Spleen (tissue), 13 donors: ENCODE data around the gene SMARCC2. TPM values are rescaled to one million over a fixed set of nuclear protein-coding genes. Genes with fewer than 3 reads are reported as not detected.
A peak's percentile ranks its signal among the peaks of the same experiment; 100 is the strongest.

Source experiments
- DNase-seq: peaks from one replicate; pipeline ENCODE4 v3.0.0-alpha.2; 2020
- H3K27ac ChIP-seq, 8 donors: fragments of 200-600 bp; sonication (generic) in 7 of 8; 1 replicate in 4 of 8; 2 replicates in 4 of 8; pipeline versions ENCODE4 v1.5.0 to v1.8.0; 2016 to 2021; ENCODE audit warnings: inconsistent platforms in 4 of 8, mild to moderate bottlenecking in 4 of 8, moderate library complexity in 1 of 8
- H3K27me3 ChIP-seq, 7 donors: fragments of 200-600 bp; sonication (generic) in 6 of 7; replicated peaks in 1 of 7; 1 replicate in 4 of 7; 2 replicates in 3 of 7; pipeline versions ENCODE4 v1.5.0 to v1.8.0; 2016 to 2021; ENCODE audit warnings: inconsistent platforms in 3 of 7, mild to moderate bottlenecking in 1 of 7
- H3K36me3 ChIP-seq, 6 donors: fragments of 200-600 bp; sonication (generic) in 5 of 6; 1 replicate in 4 of 6; 2 replicates in 2 of 6; pipeline versions ENCODE4 v1.5.0 to v1.8.0; 2016 to 2021; ENCODE audit warnings: inconsistent platforms in 2 of 6
- H3K4me1 ChIP-seq, 6 donors: fragments of 200-600 bp; sonication (generic) in 5 of 6; 1 replicate in 3 of 6; 2 replicates in 3 of 6; pipeline versions ENCODE4 v1.5.0 to v1.8.0; 2016 to 2021; ENCODE audit warnings: inconsistent platforms in 3 of 6
- H3K4me3 ChIP-seq, 8 donors: fragments of 200-600 bp; sonication (generic) in 7 of 8; 1 replicate in 4 of 8; 2 replicates in 4 of 8; pipeline versions ENCODE4 v1.5.0 to v1.8.0; 2016 to 2021; ENCODE audit warnings: inconsistent platforms in 4 of 8, mild to moderate bottlenecking in 4 of 8, moderate library complexity in 2 of 8
- H3K9me3 ChIP-seq, 8 donors: fragments of 200-600 bp; sonication (generic) in 7 of 8; 1 replicate in 4 of 8; 2 replicates in 4 of 8; pipeline versions ENCODE4 v1.5.0 to v1.8.0; 2016 to 2021; ENCODE audit warnings: inconsistent platforms in 4 of 8
- POLR2A ChIP-seq, 3 donors: fragments of 450-650 bp; IDR thresholded peaks; one replicate each; pipeline ENCODE4 v1.5.1; 2017; ENCODE audit warnings: antibody characterized with exemption in 3 of 3, mild to moderate bottlenecking in 1 of 3
- POLR2AphosphoS5 ChIP-seq, 3 donors: sonication (generic); formaldehyde crosslinking; IDR thresholded peaks; one replicate each; pipeline ENCODE4 v1.5.1; 2017; ENCODE audit warnings: antibody characterized with exemption in 3 of 3
- WGBS, 5 donors: extraction: QIAGEN DNeasy Blood & Tissue Kit in 3 of 5; methylation state at CpG; one replicate each; pipeline versions ENCODE4 v1.1.5 to v1.1.7; 2013 to 2018; 5-methylcytosine and 5-hydroxymethylcytosine counted together
- intact Hi-C: fragments of 100-400 bp; cut with DNase I; formaldehyde crosslinking; loops from one replicate; pipeline ENCODE4 v1.15.0; 2023; ENCODE audit warnings: low total_unique reads
- long read RNA-seq, 2 donors: transcript quantifications; one replicate each; lab custom pipeline, GENCODE V29; 2026
- polyA plus RNA-seq, 3 donors: library from polyadenylated mRNA; stranded (reverse); fragments of 200-250 nt; gene quantifications; one replicate each; pipeline ENCODE4 v1.2.1, GENCODE V29; 2013
- total RNA-seq, 7 donors: library from RNA; depleted of rRNA in 3 of 7; stranded (reverse); fragments of >200 nt in 3 of 7; fragmentation: NEBNext Ultra II Directional in 4 of 7; extraction: Animal tissue kit (Norgen Biotek cat#: 25700) in 4 of 7; gene quantifications; one replicate each; pipeline versions ENCODE4 v1.1.0 to v1.2.1, GENCODE V29; 2016 to 2021
- TF ChIP-seq, protein P1 (sequence below), 11 experiments: fragments of 200-600 bp in 7 of 11; fragments of 450-650 bp in 4 of 11; sonication (generic) in 4 of 11; IDR thresholded peaks in 8 of 11; conservative IDR thresholded peaks in 3 of 11; 1 replicate in 7 of 11; 2 replicates in 4 of 11; pipeline versions ENCODE4 v1.4.0 to v1.8.0; 2016 to 2021; ENCODE audit warnings: antibody characterized with exemption in 11 of 11, inconsistent platforms in 4 of 11, mild to moderate bottlenecking in 1 of 11
- donor health status: healthy with polysubstance abuse.
- donor health status: DM: no; HTN: no; CAD: no; lungs with moderate emphysema.
- donor health status: DM: no; HTN: no; CAD: no.
- donor health status: Bipolar disorder and iron deficiency.
- donor health status: healthy.
- donor health status: DM: no; HTN: no; CAD: no.
- donor health status: DM: yes; HTN: yes; CAD: no.

The SMARCC2 gene
- total RNA-seq (100 to 1,000 TPM in 4 of 7 donors, 10 to 100 TPM in 3; 73.7 to 121 (median 101) TPM), polyA plus RNA-seq (10 to 100 TPM in 1 of 3 donors, 1 to 10 TPM in 2; 8.5 to 24.7 (median 9.4) TPM)
- long read RNA-seq, donor 1, partial matches to known transcripts, result 5 of 5 reads
- long read RNA-seq, donor 1, other reads (novel, unspliced or antisense), result 0 of 5 reads
- long read RNA-seq, donor 2, full-length matches to known transcripts, result 2 of 7 reads
- long read RNA-seq, donor 2, partial matches to known transcripts, result 5 of 7 reads
- long read RNA-seq, donor 2, other reads (novel, unspliced or antisense), result 0 of 7 reads

DNA sequence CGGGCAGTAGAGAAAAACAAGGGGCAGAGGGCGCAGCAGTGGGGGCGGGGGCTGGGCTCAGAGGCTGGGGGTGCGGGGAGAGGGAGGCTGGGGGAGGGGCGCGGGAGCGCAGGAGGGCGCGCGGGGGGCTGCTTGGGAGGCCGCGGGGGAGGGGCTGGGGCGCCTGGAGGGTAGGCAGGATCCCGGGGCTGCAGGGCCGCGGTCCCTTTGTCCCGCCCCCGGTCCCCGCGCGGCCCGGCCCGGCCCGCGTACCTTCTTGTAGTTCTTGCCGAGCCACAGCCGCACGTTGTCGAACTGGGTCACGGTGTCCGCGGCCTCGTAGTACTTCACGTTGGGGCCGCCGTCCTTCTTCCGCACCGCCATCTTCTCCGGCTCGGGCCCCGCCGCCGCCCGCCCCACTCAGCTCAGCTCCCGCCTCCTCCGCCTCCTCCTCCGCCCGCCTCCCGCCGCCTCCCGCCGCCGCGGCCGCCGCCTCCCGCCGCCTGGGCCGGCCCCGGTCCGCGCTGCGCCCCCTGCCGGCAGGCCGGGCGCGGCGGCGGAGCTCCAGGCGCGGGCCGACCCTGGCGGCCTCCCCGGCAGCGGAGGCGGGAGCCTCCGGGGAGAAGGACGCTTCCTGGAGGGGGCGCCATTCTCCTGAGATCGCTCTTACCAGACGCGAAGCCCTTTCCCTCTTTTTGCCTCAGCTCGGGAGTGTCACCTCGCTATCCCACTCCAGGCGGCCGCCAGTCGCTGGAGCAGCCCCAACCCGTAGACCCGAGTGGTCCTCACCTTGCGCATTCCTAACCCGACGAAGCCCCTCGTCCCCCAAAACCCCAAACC lies at the start of gene SMARCC2:
Gene SMARCC2, minus strand, starts transcription at position 385 of the 819 bp plus-strand sequence. Its CDS starts 22 bp downstream, at position 363.
- 1% methylated on average over 31 to 91 of the region's 93 CpGs for WGBS, 5 donors
- Histone ChIP-seq H3K27ac (peak within 1 kb of the TSS; percentile 85 to 96 (median 94)), H3K4me1 (peaks cover 22 to 58% (median 35%) of the 10 kb centered on the region in 6 donors), H3K36me3 (peaks cover 0 to 28% (median 24%) of the 10 kb centered on the region in 6 donors), H3K27me3 (no peaks in the 10 kb centered on the region), H3K4me3 (peak within 1 kb of the TSS; percentile 57 to 94 (median 84)), H3K9me3 (no peaks in the 10 kb centered on the region)
- intact Hi-C loops, result loop anchor here (2.0 kb wide), 1 partner anchor 63 kb away; no protein-coding TSS in a partner anchor
- TF ChIP-seq POLR2AphosphoS5 (IDR thresholded peaks at IDR 0.05), result peak; percentile 72 to 77 (median 72)
- TF ChIP-seq, protein P1, sequence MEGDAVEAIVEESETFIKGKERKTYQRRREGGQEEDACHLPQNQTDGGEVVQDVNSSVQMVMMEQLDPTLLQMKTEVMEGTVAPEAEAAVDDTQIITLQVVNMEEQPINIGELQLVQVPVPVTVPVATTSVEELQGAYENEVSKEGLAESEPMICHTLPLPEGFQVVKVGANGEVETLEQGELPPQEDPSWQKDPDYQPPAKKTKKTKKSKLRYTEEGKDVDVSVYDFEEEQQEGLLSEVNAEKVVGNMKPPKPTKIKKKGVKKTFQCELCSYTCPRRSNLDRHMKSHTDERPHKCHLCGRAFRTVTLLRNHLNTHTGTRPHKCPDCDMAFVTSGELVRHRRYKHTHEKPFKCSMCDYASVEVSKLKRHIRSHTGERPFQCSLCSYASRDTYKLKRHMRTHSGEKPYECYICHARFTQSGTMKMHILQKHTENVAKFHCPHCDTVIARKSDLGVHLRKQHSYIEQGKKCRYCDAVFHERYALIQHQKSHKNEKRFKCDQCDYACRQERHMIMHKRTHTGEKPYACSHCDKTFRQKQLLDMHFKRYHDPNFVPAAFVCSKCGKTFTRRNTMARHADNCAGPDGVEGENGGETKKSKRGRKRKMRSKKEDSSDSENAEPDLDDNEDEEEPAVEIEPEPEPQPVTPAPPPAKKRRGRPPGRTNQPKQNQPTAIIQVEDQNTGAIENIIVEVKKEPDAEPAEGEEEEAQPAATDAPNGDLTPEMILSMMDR (IDR thresholded peaks at IDR 0.05 in 8 of 11, conservative IDR thresholded peaks at IDR 0.05 in 3 of 11), result peak; percentile 19 to 92 (median 80)
- no peak for TF ChIP-seq POLR2A (IDR thresholded peaks at IDR 0.05)
- peak; percentile 97 for DNase-seq

DNA sequence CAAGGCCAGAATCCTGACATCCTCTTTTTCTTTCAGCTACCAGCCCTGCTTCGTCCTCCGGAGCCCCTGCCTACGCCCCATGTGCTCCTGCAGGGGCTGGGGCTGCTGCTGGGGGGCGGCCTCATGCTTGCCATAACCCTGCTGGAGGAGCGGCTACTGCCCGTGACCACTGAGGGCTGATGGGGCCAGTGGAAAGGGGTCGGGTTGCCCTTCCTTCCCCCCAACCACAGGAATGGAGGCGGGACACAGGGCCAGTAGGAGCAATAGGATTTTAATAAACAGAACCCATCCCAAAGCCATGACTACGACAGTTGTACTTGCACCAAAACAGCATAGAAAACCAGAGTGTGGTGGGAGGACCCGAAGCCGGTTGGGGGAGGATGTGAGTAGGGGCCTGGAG lies 48.3 kb upstream of the SMARCC2 start:
- no peak overlapping the region for H3K4me3 ChIP-seq
- intact Hi-C loops, result no loop called here
- no peak overlapping the region for H3K27ac ChIP-seq
- H3K27me3 ChIP-seq, result no peaks in the 10 kb centered on the region
- H3K36me3 ChIP-seq, result peaks cover 0 to 68% (median 40%) of the 10 kb centered on the region in 6 donors
- H3K4me1 ChIP-seq, result peaks cover 0 to 6% (median 0%) of the 10 kb centered on the region in 6 donors
- WGBS, 5 donors, result 75 to 87% (median 84%) methylated on average over 10 to 11 of the region's 11 CpGs
- TF ChIP-seq, protein P1 (IDR thresholded peaks at IDR 0.05 in 8 of 11, conservative IDR thresholded peaks at IDR 0.05 in 3 of 11), result no peak
- no peak for DNase-seq
- no peaks in the 10 kb centered on the region for H3K9me3 ChIP-seq

DNA sequence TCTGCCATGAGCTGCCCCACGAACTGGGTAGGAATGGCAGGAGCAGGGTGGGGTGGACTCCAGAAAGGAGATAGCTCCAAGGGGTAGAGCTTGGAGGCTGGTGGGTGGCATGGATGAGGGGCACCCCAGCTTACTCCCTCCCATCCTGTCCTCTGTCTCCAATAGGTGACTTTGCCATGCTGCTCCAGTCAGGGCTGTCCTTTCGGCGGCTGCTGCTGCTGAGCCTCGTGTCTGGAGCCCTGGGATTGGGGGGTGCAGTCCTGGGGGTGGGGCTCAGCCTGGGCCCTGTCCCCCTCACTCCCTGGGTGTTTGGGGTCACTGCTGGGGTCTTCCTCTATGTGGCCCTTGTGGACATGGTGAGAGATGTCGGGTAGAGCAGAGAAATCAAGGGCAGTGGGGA lies 47.7 kb upstream of the SMARCC2 start:
- no peak for DNase-seq
- H3K27ac ChIP-seq, result no peak overlapping the region
- peaks cover 0 to 63% (median 34%) of the 10 kb centered on the region in 6 donors for H3K36me3 ChIP-seq
- 61 to 79% (median 72%) methylated on average over 3 to 5 of the region's 5 CpGs for WGBS, 5 donors
- H3K4me3 ChIP-seq, result no peak overlapping the region
- peaks cover 0 to under 1% (median 0%) of the 10 kb centered on the region in 6 donors for H3K4me1 ChIP-seq
- H3K27me3 ChIP-seq, result no peaks in the 10 kb centered on the region
- no peak for TF ChIP-seq POLR2A (IDR thresholded peaks at IDR 0.05)
- no peaks in the 10 kb centered on the region for H3K9me3 ChIP-seq
- intact Hi-C loops, result no loop called here

DNA sequence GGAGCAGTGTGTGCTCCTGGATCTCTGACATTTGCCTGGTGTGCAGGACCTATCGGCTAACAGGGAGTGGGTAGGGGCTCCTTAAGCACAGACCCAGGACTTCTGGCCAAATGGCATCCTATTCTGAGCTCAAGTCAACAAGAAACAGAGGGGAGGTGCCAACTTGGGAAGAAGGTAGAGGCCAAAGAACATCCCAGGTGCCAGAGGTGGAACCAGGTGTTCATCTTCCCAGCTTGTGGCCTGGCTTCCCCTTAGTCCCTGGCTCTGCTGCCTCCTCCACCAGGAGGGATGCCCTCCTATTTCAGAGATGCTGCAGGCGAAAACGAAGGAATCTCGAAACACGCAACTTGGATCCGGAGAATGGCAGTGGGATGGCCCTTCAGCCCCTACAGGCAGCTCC lies 46.8 kb upstream of the SMARCC2 start:
- 91 to 97% (median 96%) methylated on average over 6 of the region's 6 CpGs for WGBS, 5 donors
- H3K27me3 ChIP-seq, result no peaks in the 10 kb centered on the region
- DNase-seq, result no peak

More for the DNA sequence above, 46.8 kb upstream of the SMARCC2 start:
- H3K4me3 ChIP-seq, result no peak overlapping the region
- no peaks in the 10 kb centered on the region for H3K4me1 ChIP-seq
- intact Hi-C loops, result no loop called here
- H3K27ac ChIP-seq, result no peak overlapping the region
- H3K9me3 ChIP-seq, result no peaks in the 10 kb centered on the region
- H3K36me3 ChIP-seq, result peaks cover 0 to 54% (median 26%) of the 10 kb centered on the region in 6 donors
- no peak for TF ChIP-seq POLR2AphosphoS5 (IDR thresholded peaks at IDR 0.05)
- no peak for TF ChIP-seq POLR2A (IDR thresholded peaks at IDR 0.05)
- TF ChIP-seq, protein P1 (IDR thresholded peaks at IDR 0.05 in 8 of 11, conservative IDR thresholded peaks at IDR 0.05 in 3 of 11), result no peak
